T-cell (primary cell): Measurements from ENCODE around the gene YEATS4. TPM values are rescaled to one million over a fixed set of nuclear protein-coding genes. Genes with fewer than 3 reads are reported as not detected.

Source experiments
- ATAC-seq, 4 experiments: fragments of 200-7000 bp in 3 of 4; fragments of 150-1000 bp in 1 of 4; cut with Tn5 transposase; replicated peaks in 1 of 4; 1 replicate in 3 of 4; 2 replicates in 1 of 4; pipeline ENCODE4 v1.10.0; 2021; ENCODE audit warnings: moderate library complexity in 3 of 4, mild to moderate bottlenecking in 2 of 4, moderate number of reproducible peaks in 1 of 4
- CTCF ChIA-PET, 2 donors: fragments of 300-600 bp; sonication (Branson Sonifier 250); formaldehyde crosslinking; loops; one replicate each; lab custom pipeline; 2022; ENCODE audit warnings: antibody characterized with exemption in 2 of 2; lab: Charles Lee
- POLR2A ChIA-PET, 2 donors: fragments of 300-600 bp; sonication (Branson Sonifier 250); formaldehyde crosslinking; loops; one replicate each; lab custom pipeline; 2022; ENCODE audit warnings: antibody characterized with exemption in 2 of 2; lab: Charles Lee
- DNase-seq, 35 experiments: peaks; one replicate each; pipeline versions ENCODE4 v3.0.0 to v3.0.0-alpha.2; 2013 to 2023
- H3K27ac ChIP-seq: one replicate; pipeline ENCODE4 v1.5.1; 2013; ENCODE audit warnings: low read length
- H3K27me3 ChIP-seq, 2 experiments: replicated peaks in 1 of 2; 1 replicate in 1 of 2; 2 replicates in 1 of 2; pipeline versions ENCODE4 v1.6.1 to v1.7.0; 2013; ENCODE audit warnings: low read length in 1 of 2, mixed read lengths in 1 of 2; ENCODE audit not compliant: control insufficient read depth in 2 of 2, insufficient read depth in 2 of 2; ENCODE audit errors: extremely low read depth in 1 of 2
- H3K36me3 ChIP-seq, 2 donors: 1 replicate in 1 of 2; 2 replicates in 1 of 2; pipeline versions ENCODE4 v1.6.1 to v1.7.0; 2013; ENCODE audit warnings: low read length in 1 of 2; ENCODE audit not compliant: control insufficient read depth in 2 of 2, insufficient read depth in 1 of 2; ENCODE audit errors: extremely low read depth in 1 of 2
- H3K4me1 ChIP-seq, 2 experiments: 1 replicate in 1 of 2; 2 replicates in 1 of 2; pipeline versions ENCODE4 v1.6.1 to v1.7.0; 2013; ENCODE audit warnings: low read length in 2 of 2, mixed read lengths in 1 of 2; ENCODE audit not compliant: insufficient read depth in 2 of 2, control insufficient read depth in 1 of 2; ENCODE audit errors: extremely low read depth in 1 of 2
- H3K4me3 ChIP-seq, 2 donors: 1 replicate in 1 of 2; 2 replicates in 1 of 2; pipeline versions ENCODE4 v1.5.1 to v1.7.0; 2013; ENCODE audit warnings: mild to moderate bottlenecking in 2 of 2, low read length in 1 of 2, moderate library complexity in 1 of 2; ENCODE audit not compliant: control insufficient read depth in 1 of 2; ENCODE audit errors: extremely low read depth in 1 of 2
- H3K9me3 ChIP-seq: 2 replicates; pipeline ENCODE4 v1.7.0; 2013
- H3K27ac Mint-ChIP-seq, 2 donors: one replicate each; pipeline ENCODE4 v1.8.0; 2020 to 2021; ENCODE audit warnings: mild to moderate bottlenecking in 2 of 2, mixed read lengths in 2 of 2
- H3K27me3 Mint-ChIP-seq, 2 donors: one replicate each; pipeline ENCODE4 v1.8.0; 2021 to 2022; ENCODE audit warnings: mixed read lengths in 2 of 2
- H3K36me3 Mint-ChIP-seq: one replicate; pipeline ENCODE4 v1.8.0; 2021; ENCODE audit warnings: mixed read lengths
- H3K4me1 Mint-ChIP-seq, 3 donors: one replicate each; pipeline ENCODE4 v1.8.0; 2020 to 2022; ENCODE audit warnings: mixed read lengths in 3 of 3, mild to moderate bottlenecking in 1 of 3
- H3K4me3 Mint-ChIP-seq, 3 donors: one replicate each; pipeline ENCODE4 v1.8.0; 2020 to 2022; ENCODE audit warnings: mild to moderate bottlenecking in 3 of 3, mixed read lengths in 3 of 3, moderate library complexity in 3 of 3
- H3K9me3 Mint-ChIP-seq, 3 donors: one replicate each; pipeline ENCODE4 v1.8.0; 2020 to 2022; ENCODE audit warnings: mixed read lengths in 3 of 3
- WGBS: methylation state at CpG from one replicate; pipeline ENCODE4 v1.1.5; 2013; ENCODE audit warnings: missing lambda C conversion rate; ENCODE audit not compliant: insufficient coverage; 5-methylcytosine and 5-hydroxymethylcytosine counted together
- total RNA-seq, 35 experiments: library from RNA in 6 of 35; stranded (reverse) in 6 of 35; fragments of 120-200 nt in 1 of 35; gene quantifications; one replicate each; pipeline versions ENCODE4 v1.2.1 to v1.2.4 and lab custom pipeline; 2013 to 2026

Gene YEATS4
- total RNA-seq, 5 donors from 2014 or later (not counting 1 experiment from before 2014, with no cell fraction given) = 16.3 to 29.6 (median 21.5) TPM

- CTCF ChIA-PET = interaction anchor here (0.6 to 0.8 kb wide), 2 partner anchors 31 to 318 kb away, joined by 3 to 4 read pairs; no protein-coding TSS in a partner anchor
- no peaks in the 10 kb centered on the region for H3K4me1 ChIP-seq
Observed at GRCh38 chr12:69389831-69390230, 30.3 kb downstream of the YEATS4 start.

DNA sequence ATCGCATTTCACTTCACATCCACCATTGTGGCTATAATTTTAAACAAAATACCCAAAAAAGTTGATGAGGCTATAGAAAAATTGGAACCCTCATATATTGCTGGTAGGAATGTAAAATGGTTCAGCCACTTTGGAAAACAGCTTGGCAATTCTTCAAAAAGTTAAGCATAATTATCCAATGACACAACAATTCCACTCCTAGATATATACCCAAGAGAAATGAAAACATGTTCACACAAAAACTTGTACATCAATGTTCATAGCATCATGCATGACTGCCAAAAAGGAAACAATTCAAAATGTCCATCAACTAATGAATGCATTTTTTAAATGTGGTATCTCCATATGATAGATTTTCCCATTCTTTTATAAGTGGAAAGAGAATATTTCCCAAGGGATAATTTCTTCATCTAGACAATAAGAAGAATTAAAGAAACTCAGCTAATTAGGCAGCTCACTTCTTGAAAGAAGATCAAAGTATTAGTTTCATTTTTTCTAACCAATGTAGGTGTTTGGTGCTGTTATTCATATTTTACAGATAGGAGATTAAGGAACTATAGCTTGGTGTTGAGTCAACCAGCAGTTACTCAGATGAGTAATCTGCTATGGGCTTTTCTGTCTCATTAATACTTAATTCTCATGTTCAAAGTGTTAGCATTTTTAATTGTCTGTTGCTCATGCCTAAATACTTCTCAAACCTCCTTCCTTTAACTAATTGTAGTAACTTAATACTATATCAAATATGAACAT is 32.8 kb downstream of the YEATS4 start:
- H3K27me3 Mint-ChIP-seq = no peaks in the 10 kb centered on the region
- CTCF ChIA-PET = interaction anchor here (0.6 to 0.9 kb wide), 2 partner anchors 178 to 294 kb away, joined by 3 to 4 read pairs; no protein-coding TSS in a partner anchor
- WGBS = no CpG with 5 or more reads among the region's 1 CpG
- H3K4me3 Mint-ChIP-seq = no peak overlapping the region
- H3K27ac ChIP-seq = no peak overlapping the region
- DNase-seq (no peak), ATAC-seq (no peak)
- H3K4me3 ChIP-seq = no peak overlapping the region
- H3K9me3 Mint-ChIP-seq = peaks cover 7 to 11% (median 9%) of the 10 kb centered on the region in 3 donors
- H3K36me3 Mint-ChIP-seq = peaks cover 64% of the 10 kb centered on the region
- POLR2A ChIA-PET = interaction anchor here in 1 of 2 donors (0.6 kb wide), 1 partner anchor 148 kb away, joined by 4 read pairs; no protein-coding TSS in a partner anchor
- H3K36me3 ChIP-seq = peaks cover 0 to 13% of the 10 kb centered on the region in 2 donors
- peaks cover 3% of the 10 kb centered on the region for H3K9me3 ChIP-seq
- no peaks in the 10 kb centered on the region for H3K4me1 Mint-ChIP-seq
- H3K27me3 ChIP-seq = no peaks in the 10 kb centered on the region
- no peaks in the 10 kb centered on the region for H3K4me1 ChIP-seq
- no peak overlapping the region for H3K27ac Mint-ChIP-seq

More at GRCh38 chr12:69389831-69390230, 30.3 kb downstream of the YEATS4 start:
- WGBS = no CpG with 5 or more reads among the region's 1 CpG
- Mint-ChIP-seq H3K9me3 (no peaks in the 10 kb centered on the region), H3K36me3 (peaks cover 56% of the 10 kb centered on the region), H3K4me3 (no peak overlapping the region), H3K27ac (no peak overlapping the region), H3K4me1 (no peaks in the 10 kb centered on the region), H3K27me3 (no peaks in the 10 kb centered on the region)
- Histone ChIP-seq H3K4me3 (no peak overlapping the region), H3K36me3 (peaks cover 0 to 11% of the 10 kb centered on the region in 2 donors), H3K27me3 (no peaks in the 10 kb centered on the region), H3K9me3 (no peaks in the 10 kb centered on the region), H3K27ac (no peak overlapping the region)
- POLR2A ChIA-PET = interaction anchor here in 1 of 2 donors (0.6 to 0.7 kb wide), 2 partner anchors 10 to 154 kb away, joined by 7 to 12 read pairs; no protein-coding TSS in a partner anchor
- ATAC-seq (no peak), DNase-seq (no peak)

DNA sequence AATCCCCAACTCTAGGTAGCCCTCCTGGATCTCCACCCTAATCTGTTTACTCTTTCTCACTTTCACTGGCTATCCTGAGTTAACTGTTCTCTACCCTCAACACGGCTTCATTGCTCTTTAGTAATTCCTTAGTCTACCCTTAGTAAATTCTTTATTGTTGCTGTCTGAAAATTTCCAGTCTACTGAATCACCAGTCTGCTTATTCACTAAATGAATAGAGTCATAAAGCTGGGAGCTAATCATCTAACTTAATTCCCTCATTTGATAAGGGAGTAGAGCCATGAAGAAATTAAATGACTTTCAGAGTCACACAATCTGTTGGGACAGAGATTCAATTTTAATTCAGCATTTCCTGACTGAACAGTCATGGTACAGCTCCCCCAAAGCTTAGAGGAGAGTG is 36.5 kb downstream of the YEATS4 start:
- H3K4me3 Mint-ChIP-seq = no peak overlapping the region
- H3K4me1 Mint-ChIP-seq = no peaks in the 10 kb centered on the region
- no peak for ATAC-seq
- no peak for DNase-seq
- ChIA-PET CTCF (interaction anchor here in 1 of 2 donors (0.6 kb wide), 1 partner anchor 39 kb away, joined by 8 read pairs; no protein-coding TSS in a partner anchor), POLR2A (no interaction called here)
- Histone ChIP-seq H3K4me3 (no peak overlapping the region), H3K9me3 (peaks cover 3% of the 10 kb centered on the region), H3K27ac (no peak overlapping the region), H3K4me1 (no peaks in the 10 kb centered on the region), H3K36me3 (peaks cover 0 to 10% of the 10 kb centered on the region in 2 donors), H3K27me3 (no peaks in the 10 kb centered on the region)
- H3K27ac Mint-ChIP-seq = no peak overlapping the region
- H3K36me3 Mint-ChIP-seq = peaks cover 58% of the 10 kb centered on the region
- no peaks in the 10 kb centered on the region for H3K27me3 Mint-ChIP-seq
- no CpG with 5 or more reads among the region's 1 CpG for WGBS
- peaks cover 8 to 11% (median 9%) of the 10 kb centered on the region in 3 donors for H3K9me3 Mint-ChIP-seq

DNA sequence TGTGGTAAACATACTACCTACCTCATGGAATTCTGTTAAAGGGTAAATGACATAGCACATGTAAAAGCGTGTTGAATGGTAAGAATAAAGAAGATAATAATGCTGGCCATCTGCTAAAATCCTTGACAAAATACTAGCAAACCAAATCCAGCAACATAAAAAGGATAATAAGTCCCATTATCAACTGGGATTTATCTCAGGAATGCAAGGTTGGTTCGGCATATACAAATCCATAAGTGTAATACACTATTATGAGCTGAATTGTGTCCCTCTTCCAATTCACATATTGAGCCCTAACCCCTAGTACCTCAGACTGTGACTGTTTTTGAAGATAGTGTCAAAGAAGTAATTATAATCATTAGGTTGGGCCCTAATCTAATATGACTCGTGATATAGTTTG is 37.4 kb downstream of the YEATS4 start:
- Mint-ChIP-seq H3K27me3 (no peaks in the 10 kb centered on the region), H3K9me3 (peaks cover 8 to 11% (median 9%) of the 10 kb centered on the region in 3 donors), H3K4me3 (no peak overlapping the region), H3K4me1 (no peaks in the 10 kb centered on the region), H3K36me3 (peaks cover 51% of the 10 kb centered on the region), H3K27ac (no peak overlapping the region)
- ChIA-PET CTCF (no interaction called here), POLR2A (no interaction called here)
- peaks cover 0 to 3% of the 10 kb centered on the region in 2 donors for H3K36me3 ChIP-seq
- H3K27me3 ChIP-seq = no peaks in the 10 kb centered on the region
- ATAC-seq = no peak
- no peak overlapping the region for H3K27ac ChIP-seq
- DNase-seq = no peak
- H3K4me1 ChIP-seq = no peaks in the 10 kb centered on the region
- peaks cover 3% of the 10 kb centered on the region for H3K9me3 ChIP-seq
- no peak overlapping the region for H3K4me3 ChIP-seq
- no CpG with 5 or more reads among the region's 3 CpGs for WGBS

DNA sequence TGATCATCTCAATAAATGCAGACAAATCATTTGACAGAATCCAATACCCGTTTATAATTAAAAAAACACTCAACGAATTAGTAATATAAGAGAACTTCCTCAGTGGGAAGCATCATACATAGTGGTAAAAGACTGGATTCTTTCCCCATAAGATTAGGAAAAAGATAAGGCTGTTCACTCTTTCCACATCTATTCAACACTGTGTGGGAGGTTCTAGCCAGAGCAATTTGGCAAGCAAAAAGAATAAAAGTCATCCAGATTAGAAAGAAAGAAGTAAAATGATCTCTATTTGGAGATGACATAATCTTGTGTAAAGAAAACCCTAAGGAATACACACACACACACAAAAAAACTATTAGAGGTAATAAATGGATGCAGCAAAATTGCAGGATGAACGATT is 38.4 kb downstream of the YEATS4 start:
- DNase-seq = no peak
- ChIA-PET POLR2A (no interaction called here), CTCF (no interaction called here)
- no peaks in the 10 kb centered on the region for H3K4me1 Mint-ChIP-seq
- peaks cover 3% of the 10 kb centered on the region for H3K9me3 ChIP-seq
- peaks cover 41% of the 10 kb centered on the region for H3K36me3 Mint-ChIP-seq
- ATAC-seq = no peak
- no peaks in the 10 kb centered on the region for H3K27me3 Mint-ChIP-seq
- H3K36me3 ChIP-seq = peaks cover 0 to 2% of the 10 kb centered on the region in 2 donors
- H3K9me3 Mint-ChIP-seq = peaks cover 8 to 11% (median 9%) of the 10 kb centered on the region in 3 donors
- no peak overlapping the region for H3K27ac Mint-ChIP-seq
- no peak overlapping the region for H3K27ac ChIP-seq
- H3K4me3 Mint-ChIP-seq = no peak overlapping the region
- no CpG with 5 or more reads among the region's 3 CpGs for WGBS
- no peaks in the 10 kb centered on the region for H3K4me1 ChIP-seq
- H3K4me3 ChIP-seq = no peak overlapping the region
- no peaks in the 10 kb centered on the region for H3K27me3 ChIP-seq

DNA sequence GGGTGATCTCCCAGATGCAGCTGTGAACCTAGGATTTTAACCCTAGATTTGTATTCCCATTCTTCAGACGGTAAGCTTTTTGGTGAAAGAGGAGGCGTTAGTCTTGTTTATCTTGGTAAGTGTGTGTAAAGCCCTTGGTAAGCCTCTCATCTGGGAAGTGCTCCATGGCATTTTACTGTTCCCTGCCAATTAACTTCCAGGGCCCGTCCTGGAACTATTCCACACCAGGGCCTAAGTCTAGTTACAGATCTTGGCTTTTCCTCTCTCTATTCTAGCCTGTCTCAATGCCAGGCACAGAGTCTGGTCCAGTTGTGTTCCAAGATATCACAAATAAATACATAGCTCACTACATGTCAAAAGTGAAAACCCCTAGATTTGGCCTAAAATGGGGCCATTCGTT is 42.4 kb downstream of the YEATS4 start:
- H3K36me3 ChIP-seq = peaks cover 0 to under 1% of the 10 kb centered on the region in 2 donors
- Mint-ChIP-seq H3K27ac (no peak overlapping the region), H3K4me3 (no peak overlapping the region), H3K36me3 (peaks cover 12% of the 10 kb centered on the region), H3K4me1 (no peaks in the 10 kb centered on the region), H3K9me3 (peaks cover 0 to 5% (median 1%) of the 10 kb centered on the region in 3 donors), H3K27me3 (no peaks in the 10 kb centered on the region)
- peaks cover 1% of the 10 kb centered on the region for H3K9me3 ChIP-seq
- no peak overlapping the region for H3K4me3 ChIP-seq
- DNase-seq (no peak), ATAC-seq (no peak)
- no peaks in the 10 kb centered on the region for H3K4me1 ChIP-seq
- ChIA-PET POLR2A (no interaction called here), CTCF (no interaction called here)
- H3K27ac ChIP-seq = no peak overlapping the region
- 100% methylated on average over 1 of the region's 4 CpGs for WGBS
- no peaks in the 10 kb centered on the region for H3K27me3 ChIP-seq
